HTR-8/SVneo (cell line): Measurements from ENCODE around the gene RSRC2.
"Not testable (repeated sequence)": the region's sequence is repeated elsewhere in the genome, so short reads cannot be mapped to it uniquely, and the experiment has no call there.

ENCODE experiments used
- DNase-seq: peaks from one replicate; pipeline ENCODE4 v3.0.0; 2011; ENCODE audit warnings: low spot score, mixed read lengths; ENCODE audit not compliant: insufficient read length
- FAIRE-seq: peaks from 2 replicates; lab custom pipeline; 2011; peaks lifted over from hg19 to GRCh38; lab: Jason Lieb, UNC

The RSRC2 gene

DNA sequence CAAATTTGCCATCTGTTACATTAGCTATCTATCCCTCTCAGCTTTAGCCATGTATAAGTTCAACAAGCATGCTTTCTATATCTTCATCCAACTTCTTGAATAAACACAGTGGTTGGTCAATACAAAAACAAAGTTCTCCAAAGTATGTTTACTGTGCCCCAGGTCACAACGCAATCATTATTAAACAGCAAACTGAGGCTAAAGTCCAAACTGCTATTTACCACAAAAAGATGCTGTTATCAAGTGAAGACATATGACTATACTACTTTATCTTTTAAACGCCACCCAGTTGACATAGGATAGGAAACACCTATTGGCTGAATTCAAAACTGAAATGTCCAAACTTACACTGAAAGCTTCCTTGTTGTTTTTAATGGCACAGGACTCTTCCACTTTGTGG lies 37.7 kb downstream of the RSRC2 start:
- FAIRE-seq (no peak), DNase-seq (no peak)

DNA sequence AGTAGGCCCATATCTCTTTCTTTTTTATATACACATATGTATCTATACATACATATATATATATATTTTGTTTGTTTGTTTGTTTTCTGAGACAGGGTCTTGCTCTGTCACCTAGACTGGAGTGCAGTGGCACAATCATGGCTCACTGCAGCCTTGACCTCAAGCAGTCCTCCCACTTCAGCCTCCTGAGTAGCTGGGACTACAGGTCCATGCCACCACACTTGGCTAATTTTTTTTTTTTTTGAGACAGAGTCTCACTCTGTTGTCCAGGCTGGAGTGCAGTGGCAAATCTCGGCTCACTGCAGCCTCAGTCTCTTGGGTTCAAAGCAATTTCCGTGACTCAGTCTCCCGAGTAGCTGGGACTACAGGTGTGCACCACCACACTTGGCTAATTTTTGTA lies 38.9 kb downstream of the RSRC2 start:
- not testable (repeated sequence) for DNase-seq, FAIRE-seq

DNA sequence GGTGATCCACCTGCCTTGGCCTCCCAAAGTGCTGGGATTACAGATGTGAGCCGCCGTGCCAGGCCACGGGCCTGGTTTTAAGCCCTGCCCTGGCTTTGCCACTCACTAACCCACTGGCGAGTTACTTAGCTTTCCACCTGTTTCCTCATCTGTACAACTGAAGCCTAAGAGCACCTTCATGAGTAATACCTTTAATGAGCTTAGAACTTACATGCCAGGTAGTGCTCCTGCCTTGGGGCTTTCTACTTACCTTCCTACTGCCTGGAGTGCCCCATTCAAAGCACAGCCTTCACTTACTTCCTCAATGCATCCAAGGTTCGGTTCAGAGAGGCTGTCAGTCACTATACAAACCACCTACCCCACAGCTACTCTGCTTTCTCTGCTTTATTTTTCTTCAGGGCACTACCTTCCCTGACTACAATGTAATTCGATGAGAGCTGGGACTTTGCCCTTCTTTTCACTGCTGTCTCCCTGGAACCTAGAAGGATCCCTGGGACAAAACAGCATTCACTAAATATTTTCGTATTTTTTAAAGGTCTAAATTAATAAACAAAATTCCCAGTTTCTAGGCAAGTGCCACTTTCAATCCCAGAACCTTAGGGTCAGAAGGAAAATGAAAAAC lies 39.8 kb downstream of the RSRC2 start:
- DNase-seq = no peak
- no peak for FAIRE-seq

DNA sequence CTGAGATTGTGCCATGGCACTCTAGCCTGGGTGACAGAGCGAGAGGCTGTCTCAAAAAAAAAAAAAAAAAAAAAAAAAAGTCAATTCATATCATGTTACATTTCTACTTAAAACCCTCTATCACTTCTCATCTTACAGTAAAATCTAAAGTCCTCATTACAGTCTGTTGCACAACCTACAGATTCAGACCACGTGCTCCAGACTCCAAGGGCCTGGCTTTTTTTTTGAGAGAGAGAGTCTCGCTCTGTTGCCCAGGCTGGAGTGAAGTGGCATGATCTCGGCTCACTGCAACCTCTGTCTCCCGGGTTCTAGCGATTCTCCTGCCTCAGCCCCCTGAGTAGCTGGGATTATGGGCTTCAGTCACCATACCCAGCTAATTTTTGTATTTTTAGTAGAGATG lies 40.4 kb downstream of the RSRC2 start:
- FAIRE-seq = not testable (repeated sequence)
- peak; percentile 47 for DNase-seq

DNA sequence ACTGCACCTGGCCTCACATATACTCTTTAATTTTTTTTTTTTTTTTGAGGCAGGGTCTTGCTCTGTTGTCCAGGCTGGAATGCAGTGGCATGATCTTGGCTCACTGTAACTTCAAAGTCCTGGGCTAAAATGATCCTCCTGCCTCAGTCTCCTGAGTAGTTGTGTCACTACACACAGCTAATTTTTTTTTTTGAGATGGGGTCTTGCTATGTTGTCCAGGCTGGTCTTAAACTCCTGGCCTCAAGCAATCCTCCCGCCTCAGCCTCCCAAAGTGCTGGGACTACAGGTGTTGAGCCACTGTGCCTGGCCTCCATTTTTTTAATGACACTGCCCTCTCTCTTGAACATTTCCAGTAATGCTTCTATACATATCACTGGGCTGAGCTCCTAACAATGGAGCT lies 42.4 kb downstream of the RSRC2 start:
- not testable (repeated sequence) for DNase-seq, FAIRE-seq

DNA sequence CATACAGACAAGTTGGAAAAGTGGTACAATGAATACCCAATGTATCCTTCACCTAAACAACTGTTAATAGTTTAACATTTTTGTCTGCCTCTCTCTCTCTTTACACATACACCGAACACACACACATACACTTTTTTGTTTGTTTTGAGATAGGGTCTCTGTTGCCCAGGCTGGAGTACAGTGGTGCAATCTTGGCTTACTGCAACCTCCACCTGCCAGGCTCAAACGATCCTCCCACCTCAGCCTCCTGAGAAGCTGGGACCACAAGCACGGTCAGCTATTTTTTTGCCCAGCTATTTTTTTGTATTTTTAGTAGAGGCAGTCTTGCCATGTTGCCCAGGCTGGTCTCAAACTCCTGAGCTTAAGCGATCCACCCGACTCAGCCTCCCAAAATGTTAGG lies 42.8 kb downstream of the RSRC2 start:
- FAIRE-seq (no peak), DNase-seq (no peak)

DNA sequence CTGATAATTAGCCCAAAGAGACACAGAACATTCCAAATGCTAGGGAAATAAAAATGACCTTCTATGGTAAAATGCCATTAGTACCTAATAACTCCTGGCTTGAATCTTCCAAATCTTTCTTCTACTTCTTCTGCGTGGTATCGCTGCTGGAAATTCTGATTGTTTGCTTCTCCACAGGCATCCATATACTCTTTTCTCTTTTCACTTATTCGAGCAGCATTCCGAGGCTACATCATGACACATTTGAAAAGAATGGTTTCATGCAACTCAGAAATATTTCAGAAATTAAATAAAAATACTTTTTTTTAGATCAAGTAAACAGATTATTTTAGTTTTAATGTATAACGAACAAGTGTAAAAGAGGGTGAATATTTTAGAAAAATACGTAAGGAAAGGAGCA lies 44.9 kb downstream of the RSRC2 start:
- no peak for FAIRE-seq

DNA sequence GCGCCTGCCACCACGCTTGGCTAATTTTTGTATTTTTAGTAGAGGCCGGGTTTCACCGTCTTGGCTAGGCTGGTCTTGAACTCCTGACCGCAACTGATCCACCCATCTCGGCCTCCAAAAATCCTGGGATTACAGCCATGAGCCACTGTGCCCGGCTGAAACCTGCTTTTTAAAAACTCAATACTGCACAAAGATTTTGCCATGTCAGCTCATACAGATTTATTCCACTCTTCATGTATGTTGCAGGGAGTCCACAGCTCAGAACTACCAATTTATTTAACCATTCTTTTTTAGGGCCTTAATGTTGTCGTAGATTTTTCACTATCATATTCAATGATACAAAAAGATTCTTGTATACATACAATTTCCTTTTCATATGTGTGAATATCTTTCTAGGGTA lies 46.0 kb downstream of the RSRC2 start:
- no peak for DNase-seq
- FAIRE-seq = no peak

More for the DNA sequence above, 44.9 kb downstream of the RSRC2 start:
- DNase-seq = no peak

DNA sequence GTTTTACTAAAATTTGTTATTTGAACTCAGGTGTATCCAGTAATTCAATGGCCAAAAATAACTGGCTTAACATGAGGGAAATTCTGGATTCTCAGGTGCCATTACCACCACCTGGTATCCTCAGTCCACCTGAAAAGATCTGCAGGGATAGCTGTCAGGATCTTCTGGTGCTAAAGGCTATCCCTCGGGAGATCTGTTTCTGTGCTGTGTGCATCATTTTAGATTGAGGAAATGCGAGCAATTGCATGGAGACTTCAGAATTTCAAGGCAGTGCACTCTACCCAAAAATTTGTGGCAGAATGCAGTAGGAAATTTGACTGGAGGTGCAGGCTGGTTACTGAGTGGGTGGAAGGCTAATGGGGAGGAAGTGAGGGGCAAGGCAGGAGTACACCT lies 52.4 kb downstream of the RSRC2 start:
- DNase-seq = no peak
- no peak for FAIRE-seq

DNA sequence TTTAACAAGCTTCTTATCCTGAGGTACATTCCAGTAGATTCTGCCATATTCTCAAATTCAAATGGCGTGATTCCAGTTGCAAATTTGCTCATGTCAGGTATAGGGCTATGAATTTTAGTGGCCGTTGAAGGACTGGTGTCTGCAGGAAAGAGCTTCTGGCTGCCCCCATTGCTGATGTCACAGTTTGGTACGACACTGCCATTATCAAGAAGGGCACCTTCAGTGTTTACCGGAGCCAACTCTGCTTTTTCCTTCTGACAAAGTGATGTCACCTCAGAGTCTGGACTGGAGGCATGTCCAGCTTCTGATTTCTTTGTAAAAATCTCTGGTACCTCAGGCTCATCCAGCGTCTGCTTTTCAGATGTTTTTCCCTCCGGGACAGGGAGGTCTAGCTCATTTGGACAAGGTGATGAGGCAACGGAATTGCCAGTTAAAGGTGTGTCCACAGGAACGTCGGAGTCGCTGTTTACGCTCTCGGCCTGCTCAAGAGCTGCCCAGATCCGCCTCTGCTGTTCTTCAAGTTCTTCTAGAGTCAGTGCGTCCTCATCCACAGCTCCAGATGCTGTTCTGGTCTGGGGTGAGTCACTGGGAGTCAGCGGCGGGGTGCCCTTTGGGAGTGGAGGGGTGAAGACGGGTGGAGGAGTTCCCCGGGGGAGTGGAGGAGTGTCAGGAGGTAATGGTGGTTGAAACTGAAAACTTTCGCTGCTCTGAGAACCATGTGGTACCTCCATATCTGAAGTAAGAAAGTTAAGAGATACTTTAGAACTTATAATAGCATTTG lies 53.0 kb downstream of the RSRC2 start:
- DNase-seq = no peak
- FAIRE-seq = no peak

DNA sequence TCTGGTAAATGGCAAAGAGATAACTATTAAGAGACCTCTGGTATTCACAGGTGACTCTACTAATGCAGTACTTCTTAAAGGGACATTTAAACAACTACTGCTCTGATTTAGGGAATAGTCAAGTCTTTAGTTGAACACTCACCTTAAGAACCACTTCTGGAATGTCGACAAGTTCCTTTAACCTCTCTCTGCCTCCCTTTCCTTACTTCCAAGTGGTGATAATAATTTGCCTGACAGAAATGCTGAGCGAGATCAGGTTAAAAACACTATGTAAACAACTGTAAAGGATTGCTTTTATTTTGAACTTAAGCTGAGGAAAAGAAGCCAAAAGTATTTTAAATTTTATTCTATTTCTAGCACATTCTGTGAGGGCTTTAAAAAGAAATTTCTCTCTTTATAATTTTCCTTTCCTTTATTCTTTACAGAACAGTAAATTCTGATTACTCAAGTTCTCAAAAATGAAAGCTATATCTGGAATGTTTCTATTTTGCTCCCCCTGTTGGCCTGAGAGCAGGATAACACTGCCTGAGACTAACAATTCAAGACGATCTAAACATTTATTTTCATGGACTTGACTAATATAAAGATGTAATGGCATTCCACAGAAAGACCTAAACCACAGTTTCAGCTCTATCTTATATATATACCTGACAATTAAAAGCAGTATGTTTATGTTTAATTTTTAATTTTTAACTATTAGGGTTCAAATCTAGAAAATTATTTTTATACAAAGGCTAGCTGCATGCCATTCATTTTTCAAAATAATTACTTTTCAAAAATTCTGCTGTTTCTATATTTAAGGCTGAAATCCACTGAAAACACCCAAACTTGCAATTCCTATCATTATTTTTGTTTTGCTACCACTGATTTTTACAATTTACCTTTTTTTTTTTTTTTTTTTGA lies 55.2 kb downstream of the RSRC2 start:
- DNase-seq (peak; percentile 56), FAIRE-seq (no peak)

DNA sequence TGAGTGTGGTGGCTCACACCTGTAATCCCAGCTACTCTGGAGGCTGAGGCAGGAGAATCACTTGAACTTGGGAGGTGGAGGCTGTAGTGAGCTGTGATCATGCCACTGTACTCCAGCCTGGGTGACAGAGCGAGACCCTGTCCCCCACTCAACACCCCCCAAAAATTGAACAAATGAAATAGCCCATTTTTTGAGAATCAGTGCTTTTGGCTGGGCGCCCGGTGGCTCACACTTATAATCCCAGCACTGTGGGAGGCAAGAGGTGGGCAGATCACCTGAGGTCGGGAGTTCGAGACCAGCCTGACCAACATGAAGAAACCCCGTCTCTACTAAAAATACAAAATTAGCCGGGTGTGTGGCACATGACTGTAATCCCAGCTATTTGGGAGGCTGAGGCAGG lies 56.2 kb downstream of the RSRC2 start:
- not testable (repeated sequence) for FAIRE-seq, DNase-seq

DNA sequence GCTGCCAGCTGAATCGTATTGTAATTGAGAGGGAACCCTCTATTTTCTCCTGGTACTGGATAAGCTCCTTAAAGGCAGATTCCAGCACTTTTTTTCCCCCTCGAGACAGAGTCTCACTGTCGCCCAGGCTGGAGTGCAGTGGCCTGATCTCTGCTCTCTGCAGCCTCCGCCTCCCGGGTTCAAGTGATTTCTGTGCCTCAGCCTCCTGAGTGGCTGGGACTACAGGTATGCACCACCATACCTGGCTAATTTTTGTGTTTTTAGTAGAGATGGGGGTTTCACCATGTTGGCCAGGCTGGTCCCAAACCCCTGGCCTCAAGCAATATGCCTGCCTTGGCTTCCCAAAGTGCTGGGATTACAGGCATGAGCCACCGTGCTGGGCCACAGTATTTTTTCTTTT lies 56.9 kb downstream of the RSRC2 start:
- not testable (repeated sequence) for DNase-seq, FAIRE-seq

DNA sequence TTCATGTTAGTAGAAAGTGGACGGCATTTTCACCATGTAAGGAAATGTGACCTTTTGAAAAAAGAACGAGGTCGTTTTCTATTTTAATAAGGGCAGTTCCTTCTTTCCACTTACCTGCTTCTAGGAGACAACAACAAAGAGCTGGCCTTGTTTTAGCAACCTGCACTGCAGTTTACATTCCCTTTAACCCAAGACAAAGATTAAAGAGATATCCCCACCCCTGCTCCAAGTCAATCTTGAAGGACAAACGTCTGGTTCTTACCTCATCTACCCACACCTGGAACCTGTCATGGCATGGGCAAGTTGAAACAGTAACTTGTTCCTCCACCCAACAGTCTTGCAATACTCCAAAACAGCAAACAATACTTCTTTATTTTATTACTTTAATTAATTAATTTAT lies 58.8 kb downstream of the RSRC2 start:
- FAIRE-seq (no peak), DNase-seq (no peak)

DNA sequence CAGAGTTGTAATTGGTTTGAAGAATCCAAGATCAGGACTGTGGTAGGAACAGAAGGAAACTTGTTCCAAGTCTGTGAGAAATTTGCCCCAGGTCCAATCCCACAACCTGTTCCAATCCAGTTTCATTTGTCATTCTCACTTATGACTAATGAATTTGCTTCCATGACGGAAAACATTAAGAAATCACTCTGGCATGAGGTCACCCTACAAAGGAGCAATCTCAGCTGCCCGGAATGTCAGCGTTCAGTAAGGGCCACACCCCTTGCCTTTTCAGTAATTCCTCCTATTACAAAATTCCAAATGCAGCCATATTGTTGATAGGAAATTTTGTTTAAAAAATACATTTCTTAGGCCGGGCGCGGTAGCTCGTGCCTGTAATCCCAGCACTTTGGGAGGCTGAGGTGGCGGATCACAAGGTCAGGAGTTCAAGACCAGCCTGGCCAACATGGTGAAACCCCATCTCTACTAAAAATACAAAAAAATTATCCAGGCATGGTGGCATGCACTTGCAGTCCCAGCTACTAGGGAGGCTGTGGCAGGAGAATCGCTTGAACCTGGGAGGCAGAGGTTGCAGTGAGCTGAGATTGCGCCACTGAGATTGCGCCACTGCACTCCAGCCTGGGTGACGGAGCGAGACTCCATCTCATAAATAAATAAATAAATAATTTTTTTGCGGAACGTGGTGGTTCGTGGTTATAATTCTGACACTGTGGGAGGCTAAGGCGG lies 62.3 kb downstream of the RSRC2 start:
- FAIRE-seq (peak; percentile 77), DNase-seq (peak; percentile 92)

DNA sequence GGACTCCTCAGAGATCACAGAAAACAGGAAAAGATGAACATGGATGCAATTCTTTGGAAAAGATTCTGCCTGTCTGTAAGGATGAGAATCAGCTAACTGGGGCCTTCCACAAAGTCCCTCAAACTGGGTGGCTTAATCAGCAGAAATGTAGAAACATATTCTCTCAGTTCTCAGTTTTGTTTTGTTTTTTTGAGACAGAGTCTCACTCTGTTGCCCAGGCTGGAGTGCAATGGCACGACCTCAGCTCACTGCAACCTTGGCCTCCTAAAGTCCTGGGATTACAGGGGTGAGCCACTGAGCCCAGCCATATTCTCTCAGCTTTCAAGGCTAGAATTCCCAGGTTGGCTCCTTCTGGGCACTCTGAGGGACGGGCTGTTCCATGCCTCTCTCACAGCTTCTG lies 66.1 kb downstream of the RSRC2 start:
- no peak for FAIRE-seq

DNA sequence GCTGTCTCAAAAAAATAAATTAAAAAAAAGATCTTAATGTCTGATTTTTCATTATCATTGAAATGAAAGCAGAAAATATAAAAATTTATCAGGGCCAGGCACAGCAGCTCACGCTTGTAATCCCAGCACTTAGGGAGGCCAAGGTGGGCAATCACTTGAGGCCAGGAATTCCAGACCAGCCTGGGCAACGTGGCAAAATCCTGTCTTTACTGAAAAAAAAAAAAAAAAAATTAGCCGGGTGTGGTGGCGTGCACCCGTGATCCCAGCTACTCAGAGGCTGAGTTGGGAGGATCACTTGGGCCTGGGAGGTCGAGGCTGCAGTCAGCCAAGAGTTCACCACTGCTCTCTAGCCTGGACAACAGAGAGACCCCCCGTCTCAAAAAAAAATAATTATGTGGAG lies 66.7 kb downstream of the RSRC2 start:
- DNase-seq = no peak
- FAIRE-seq = no peak

More for the DNA sequence above, 66.1 kb downstream of the RSRC2 start:
- no peak for DNase-seq

DNA sequence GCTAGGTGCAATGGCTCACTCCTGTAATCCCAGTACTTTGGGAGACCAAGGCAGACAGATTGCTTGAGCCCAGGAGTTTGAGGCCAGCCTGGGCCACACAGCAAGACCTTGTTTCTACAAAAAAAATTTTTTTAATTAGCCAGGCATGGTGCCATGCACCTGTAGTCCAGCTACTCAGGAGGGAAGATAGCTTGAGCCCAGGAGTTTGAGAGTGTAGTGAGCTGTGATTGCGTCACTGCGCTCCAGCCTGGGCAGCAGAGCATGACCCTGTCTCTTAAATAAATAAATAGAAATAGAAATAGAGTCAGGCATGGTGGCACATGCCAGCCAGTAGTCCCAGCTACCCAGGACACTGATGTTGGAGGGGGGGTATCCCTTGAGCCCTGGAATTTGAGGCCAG lies 67.5 kb downstream of the RSRC2 start:
- DNase-seq (no peak), FAIRE-seq (no peak)

DNA sequence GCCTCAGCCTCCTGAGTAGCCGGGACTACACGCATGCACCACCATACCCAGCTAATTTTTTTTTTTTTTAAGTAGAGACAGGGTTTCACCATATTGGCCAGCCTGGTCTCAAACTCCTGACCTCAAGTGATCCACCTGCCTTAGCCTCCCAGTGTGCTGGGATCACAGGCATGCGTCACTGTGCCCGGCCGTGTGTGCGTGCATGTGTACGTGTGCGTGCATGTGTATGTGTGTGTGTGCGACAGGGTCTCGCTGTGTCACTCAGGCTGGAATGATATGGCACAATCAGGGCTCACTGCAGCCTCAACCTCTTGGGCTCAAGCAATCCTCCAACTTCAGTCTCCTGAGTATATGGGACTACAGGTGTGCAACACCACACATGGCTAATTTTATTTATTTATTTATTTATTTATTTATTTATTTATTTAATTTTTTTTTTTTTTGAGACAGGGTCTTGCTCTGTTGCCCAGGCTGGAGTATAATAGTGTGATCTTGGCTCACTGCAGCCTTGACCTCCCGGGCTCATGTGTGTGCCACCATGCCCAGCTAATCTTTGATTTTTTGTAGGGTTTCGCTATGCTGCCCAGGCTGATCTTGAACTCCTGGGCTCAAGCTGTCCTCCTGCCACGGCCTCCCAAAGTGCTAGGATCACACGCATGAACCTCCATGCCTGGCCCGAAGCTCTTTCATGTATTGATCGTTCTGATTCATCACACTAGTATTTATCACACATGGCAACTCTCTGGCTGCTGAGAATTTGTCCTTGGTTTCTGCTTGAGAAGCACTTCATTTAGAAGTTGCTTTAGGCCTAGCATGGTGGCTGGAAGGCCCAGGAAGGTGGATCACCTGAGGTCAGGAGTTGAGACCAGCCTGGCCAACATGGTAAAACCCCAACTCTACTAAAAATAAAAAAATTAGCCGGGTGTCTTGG lies 68.4 kb downstream of the RSRC2 start:
- FAIRE-seq (peak; percentile 13), DNase-seq (no peak)
